Endothelial cell of umbilical vein (primary cell): Measurements from ENCODE around the gene JPH3. TPM values are rescaled to one million over a fixed set of nuclear protein-coding genes. Genes with fewer than 3 reads are reported as not detected.

Experiments
- BruUV-seq: library from RNA; stranded (reverse); fragments of 400-500 nt; replicated peaks from 2 replicates; lab custom pipeline; 2021; lab: Mats Ljungman, UMichigan
- CTCF ChIA-PET: fragments of 300-600, 350-600 bp; sonication (Branson Sonifier 250); formaldehyde crosslinking; loops from one replicate; lab custom pipeline; 2021; ENCODE audit warnings: antibody characterized with exemption, inconsistent platforms; lab: Charles Lee
- POLR2A ChIA-PET: fragments of 300-600, 350-600 bp; sonication (Branson Sonifier 250); formaldehyde crosslinking; loops from one replicate; lab custom pipeline; 2021; ENCODE audit warnings: antibody characterized with exemption, inconsistent platforms; lab: Charles Lee
- DNase-seq: peaks from one replicate; pipeline ENCODE4 v3.0.0-alpha.2; 2011; ENCODE audit warnings: low read depth, low spot score
- FAIRE-seq: peaks from 2 replicates; lab custom pipeline; 2011; peaks lifted over from hg19 to GRCh38; lab: Jason Lieb, UNC
- H2AFZ ChIP-seq: 2 replicates; pipeline ENCODE4 v1.6.0; 2012; ENCODE audit warnings: low read depth, low read length, control low read depth, inconsistent platforms
- H3K27ac ChIP-seq: 2 replicates; pipeline ENCODE4 v1.5.1; 2011; ENCODE audit warnings: low read depth, mild to moderate bottlenecking, control low read depth, low read length, moderate library complexity; ENCODE audit not compliant: insufficient read depth
- H3K27me3 ChIP-seq, 2 experiments: 2 replicates each; pipeline versions ENCODE4 v1.6.0 to v1.6.1; 2011; ENCODE audit warnings: low read length in 2 of 2, mixed read lengths in 1 of 2; ENCODE audit not compliant: control insufficient read depth in 2 of 2, insufficient read depth in 2 of 2
- H3K36me3 ChIP-seq, 2 experiments: 2 replicates in 1 of 2; 3 replicates in 1 of 2; pipeline ENCODE4 v1.5.1; 2011; ENCODE audit warnings: low read length in 2 of 2, mild to moderate bottlenecking in 1 of 2, moderate library complexity in 1 of 2; ENCODE audit not compliant: control insufficient read depth in 2 of 2, insufficient read depth in 2 of 2; ENCODE audit errors: extremely low read depth in 1 of 2
- H3K4me1 ChIP-seq: 3 replicates; pipeline ENCODE4 v1.5.1; 2011; ENCODE audit warnings: mild to moderate bottlenecking, low read length; ENCODE audit not compliant: control insufficient read depth, insufficient read depth; ENCODE audit errors: extremely low read depth
- H3K4me2 ChIP-seq: 2 replicates; pipeline ENCODE4 v1.6.1; 2011; ENCODE audit warnings: low read length, control low read depth, mixed read lengths; ENCODE audit not compliant: insufficient read depth
- H3K4me3 ChIP-seq, 3 experiments: fragments of 200-600 bp in 1 of 3; sonication (generic), shearing (Covaris generic) in 1 of 3; replicated peaks in 1 of 3; 2 replicates each; pipeline ENCODE4 v1.5.1; 2011 to 2016; ENCODE audit warnings: control low read depth in 3 of 3, low read length in 3 of 3, mild to moderate bottlenecking in 2 of 3, inconsistent platforms in 1 of 3, low read depth in 1 of 3, moderate library complexity in 1 of 3; ENCODE audit not compliant: insufficient read depth in 1 of 3
- H3K79me2 ChIP-seq: 2 replicates; pipeline ENCODE4 v1.6.0; 2012; ENCODE audit warnings: low read length, inconsistent platforms; ENCODE audit not compliant: control insufficient read depth, insufficient read depth
- H3K9ac ChIP-seq: replicated peaks from 2 replicates; pipeline ENCODE3; 2011; ENCODE audit warnings: low read length, control low read depth; ENCODE audit not compliant: insufficient read depth; ENCODE audit errors: extremely low read depth
- H3K9me1 ChIP-seq: replicated peaks from 3 replicates; pipeline ENCODE4 v1.6.0; 2011; ENCODE audit warnings: mild to moderate bottlenecking, low read length; ENCODE audit not compliant: control insufficient read depth, insufficient read depth; ENCODE audit errors: extremely low read depth
- H3K9me3 ChIP-seq: replicated peaks from 2 replicates; pipeline ENCODE4 v1.5.1; 2012; ENCODE audit warnings: low read length, inconsistent platforms; ENCODE audit not compliant: control insufficient read depth, insufficient read depth
- H4K20me1 ChIP-seq: replicated peaks from 2 replicates; pipeline ENCODE3; 2011; ENCODE audit warnings: mild to moderate bottlenecking, low read length; ENCODE audit not compliant: control insufficient read depth, insufficient read depth; ENCODE audit errors: extremely low read depth
- EZH2 ChIP-seq: IDR thresholded peaks from 2 replicates; pipeline ENCODE4 v1.6.1; 2012; ENCODE audit warnings: borderline replicate concordance, low read depth, mild to moderate bottlenecking, moderate library complexity, low read length, inconsistent platforms; ENCODE audit not compliant: severe bottlenecking
- FOS ChIP-seq: IDR thresholded peaks from 2 replicates; pipeline ENCODE4 v1.6.1; 2011; ENCODE audit warnings: mild to moderate bottlenecking, low read length, moderate library complexity, borderline replicate concordance; ENCODE audit not compliant: insufficient read depth
- GATA2 ChIP-seq: IDR thresholded peaks from 2 replicates; pipeline ENCODE4 v1.7.0; 2011; ENCODE audit warnings: low read depth, mild to moderate bottlenecking, moderate library complexity, mixed read lengths, low read length; ENCODE audit not compliant: insufficient read length, insufficient read depth
- JUN ChIP-seq: IDR thresholded peaks from 2 replicates; pipeline ENCODE4 v1.6.1; 2011; ENCODE audit warnings: borderline replicate concordance, low read depth; ENCODE audit not compliant: insufficient read length, insufficient read depth
- MYC ChIP-seq: IDR thresholded peaks from one replicate; pipeline ENCODE4 v1.6.1; 2011; ENCODE audit warnings: mild to moderate bottlenecking, low read depth, low read length
- POLR2A ChIP-seq: IDR thresholded peaks from 2 replicates; pipeline ENCODE4 v1.6.1; 2012; ENCODE audit warnings: low read depth, mild to moderate bottlenecking, control low read depth, low read length
- POLR2AphosphoS5 ChIP-seq: IDR thresholded peaks from 2 replicates; pipeline ENCODE4 v1.6.1; 2012; ENCODE audit warnings: low read depth, mild to moderate bottlenecking, control low read depth, low read length, moderate library complexity; ENCODE audit not compliant: insufficient read depth
- dilution Hi-C: fragments of 300-500 bp; cut with MboI; formaldehyde crosslinking; loops from one replicate; pipeline ENCODE4 v1.15.0; 2019; ENCODE audit warnings: low sequenced_read_pairs; ENCODE audit not compliant: extremely low pct_ligation_motif_present
- intact Hi-C: fragments of 100-400 bp; cut with micrococcal nuclease; formaldehyde crosslinking; loops from one replicate; pipeline ENCODE4 v1.10.0; 2022
- polyA plus RNA-seq, 4 experiments: library from polyadenylated mRNA; depleted of rRNA in 3 of 4; stranded (reverse) in 3 of 4; unstranded in 1 of 4; fragments of >200 nt; gene quantifications; 2 replicates each; pipeline versions ENCODE4 v1.2.1 to v1.2.3, GENCODE V29; 2011 to 2012; ENCODE audit warnings: missing spikeins in 1 of 4
- total RNA-seq: library from RNA; stranded (reverse); gene quantifications from 2 replicates; pipeline ENCODE4 v1.2.3, GENCODE V29; 2021
- TF ChIP-seq, protein P1 (sequence below), 2 donors: IDR thresholded peaks; 1 replicate in 1 of 2; 2 replicates in 1 of 2; pipeline ENCODE4 v1.5.1; 2011; ENCODE audit warnings: low read length in 2 of 2, mild to moderate bottlenecking in 2 of 2, moderate library complexity in 2 of 2, control low read depth in 1 of 2, inconsistent platforms in 1 of 2, low read depth in 1 of 2; ENCODE audit not compliant: insufficient read depth in 1 of 2; ENCODE audit errors: extremely low read depth in 1 of 2
- TF ChIP-seq, protein P2 (sequence below): IDR thresholded peaks from 2 replicates; pipeline ENCODE4 v1.6.1; 2011; ENCODE audit not compliant: insufficient read depth, insufficient read length

JPH3 gene
- total and polyA plus RNA-seq, 2 donors (not counting 3 experiments of a cell fraction or from before 2014, with no cell fraction given): 0.22 to 0.30 TPM

- Histone ChIP-seq H3K4me3 (no peak overlapping the region), H2AFZ (no peak overlapping the region), H3K79me2 (no peaks in the 10 kb centered on the region), H3K36me3 (no peaks in the 10 kb centered on the region), H4K20me1 (no peaks in the 10 kb centered on the region), H3K4me1 (no peaks in the 10 kb centered on the region), H3K9me1 (no peaks in the 10 kb centered on the region), H3K4me2 (no peak overlapping the region), H3K9ac (no peak overlapping the region), H3K27ac (no peak overlapping the region), H3K27me3 (no peaks in the 10 kb centered on the region), H3K9me3 (no peaks in the 10 kb centered on the region)
- POLR2A ChIA-PET: interaction anchor here (0.5 to 1.0 kb wide), 2 partner anchors 12 to 112 kb away, joined by 4 to 6 read pairs; no protein-coding TSS in a partner anchor
- CTCF ChIA-PET: no interaction called here
- DNase-seq (no peak), FAIRE-seq (no peak)
- dilution Hi-C loops: no loop called here
- TF ChIP-seq EZH2 (no peak), JUN (no peak), POLR2A (no peak), FOS (no peak), MYC (no peak), GATA2 (no peak), POLR2AphosphoS5 (no peak)
- TF ChIP-seq, protein P1, sequence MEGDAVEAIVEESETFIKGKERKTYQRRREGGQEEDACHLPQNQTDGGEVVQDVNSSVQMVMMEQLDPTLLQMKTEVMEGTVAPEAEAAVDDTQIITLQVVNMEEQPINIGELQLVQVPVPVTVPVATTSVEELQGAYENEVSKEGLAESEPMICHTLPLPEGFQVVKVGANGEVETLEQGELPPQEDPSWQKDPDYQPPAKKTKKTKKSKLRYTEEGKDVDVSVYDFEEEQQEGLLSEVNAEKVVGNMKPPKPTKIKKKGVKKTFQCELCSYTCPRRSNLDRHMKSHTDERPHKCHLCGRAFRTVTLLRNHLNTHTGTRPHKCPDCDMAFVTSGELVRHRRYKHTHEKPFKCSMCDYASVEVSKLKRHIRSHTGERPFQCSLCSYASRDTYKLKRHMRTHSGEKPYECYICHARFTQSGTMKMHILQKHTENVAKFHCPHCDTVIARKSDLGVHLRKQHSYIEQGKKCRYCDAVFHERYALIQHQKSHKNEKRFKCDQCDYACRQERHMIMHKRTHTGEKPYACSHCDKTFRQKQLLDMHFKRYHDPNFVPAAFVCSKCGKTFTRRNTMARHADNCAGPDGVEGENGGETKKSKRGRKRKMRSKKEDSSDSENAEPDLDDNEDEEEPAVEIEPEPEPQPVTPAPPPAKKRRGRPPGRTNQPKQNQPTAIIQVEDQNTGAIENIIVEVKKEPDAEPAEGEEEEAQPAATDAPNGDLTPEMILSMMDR (IDR thresholded peaks at IDR 0.05; ENCODE audit: extremely low read depth in 1 of 2, insufficient read depth in 1 of 2, low read depth in 1 of 2, low read length in 2 of 2): no peak
- TF ChIP-seq, protein P2, sequence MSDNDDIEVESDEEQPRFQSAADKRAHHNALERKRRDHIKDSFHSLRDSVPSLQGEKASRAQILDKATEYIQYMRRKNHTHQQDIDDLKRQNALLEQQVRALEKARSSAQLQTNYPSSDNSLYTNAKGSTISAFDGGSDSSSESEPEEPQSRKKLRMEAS: no peak
- BruUV-seq: no TSS peak
- intact Hi-C loops: no loop called here
These were observed 85.0 kb downstream of the JPH3 start for GRCh38 chr16:87687126-87687910.
